GDM1 (cell line): ENCODE measurements around the gene NPB.
A peak's percentile ranks its signal among the peaks of the same experiment; 100 is the strongest.

Source experiments
- DNase-seq: peaks from one replicate; lab custom pipeline; 2025; lab: John Stamatoyannopoulos, UW

The NPB gene

DNA sequence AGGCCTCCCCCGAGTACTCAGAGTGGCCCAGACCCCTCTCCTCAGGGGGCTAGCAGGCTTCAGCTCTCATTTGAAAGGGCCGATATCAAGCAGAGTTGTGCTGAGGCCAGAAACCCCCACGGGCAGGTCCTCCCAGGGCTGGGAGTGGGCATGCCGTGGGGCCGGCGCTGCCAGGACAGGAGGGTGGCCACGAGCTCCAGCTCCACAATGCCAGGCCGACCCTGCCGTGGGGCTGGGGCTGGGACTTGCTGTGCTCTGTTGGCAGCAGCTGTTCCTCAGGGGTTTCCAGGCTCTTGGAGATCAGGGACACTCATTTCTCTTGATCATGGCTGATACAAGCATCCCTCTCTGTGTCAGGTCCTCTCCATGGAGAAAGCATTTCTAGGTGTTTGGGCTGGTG, 3.2 kb upstream of the NPB start:
- DNase-seq: no peak

DNA sequence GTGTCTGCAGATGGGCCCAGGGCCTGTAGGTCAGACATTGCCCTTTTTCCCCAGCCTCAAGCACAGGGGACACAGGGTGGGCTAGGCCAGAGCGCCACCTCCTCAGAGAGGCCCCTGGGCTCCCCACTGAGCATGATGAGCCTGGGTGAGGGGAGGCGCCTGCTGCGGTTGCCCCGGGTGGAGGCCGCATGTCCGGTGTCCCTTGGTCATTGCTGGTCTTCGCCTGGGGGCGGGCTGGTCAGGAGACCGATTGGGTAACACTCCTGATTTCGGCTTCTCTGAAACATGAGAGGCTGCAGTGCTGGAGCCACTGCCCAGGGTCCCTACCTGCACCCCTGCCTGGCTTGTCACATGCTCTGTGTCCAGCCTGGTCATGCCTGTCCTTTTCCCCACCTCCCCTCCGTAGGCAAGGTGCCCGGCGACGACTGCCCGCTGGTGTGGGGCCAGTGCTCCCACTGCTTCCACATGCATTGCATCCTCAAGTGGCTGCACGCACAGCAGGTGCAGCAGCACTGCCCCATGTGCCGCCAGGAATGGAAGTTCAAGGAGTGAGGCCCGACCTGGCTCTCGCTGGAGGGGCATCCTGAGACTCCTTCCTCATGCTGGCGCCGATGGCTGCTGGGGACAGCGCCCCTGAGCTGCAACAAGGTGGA, 2.4 kb upstream of the NPB start:
- no peak for DNase-seq

DNA sequence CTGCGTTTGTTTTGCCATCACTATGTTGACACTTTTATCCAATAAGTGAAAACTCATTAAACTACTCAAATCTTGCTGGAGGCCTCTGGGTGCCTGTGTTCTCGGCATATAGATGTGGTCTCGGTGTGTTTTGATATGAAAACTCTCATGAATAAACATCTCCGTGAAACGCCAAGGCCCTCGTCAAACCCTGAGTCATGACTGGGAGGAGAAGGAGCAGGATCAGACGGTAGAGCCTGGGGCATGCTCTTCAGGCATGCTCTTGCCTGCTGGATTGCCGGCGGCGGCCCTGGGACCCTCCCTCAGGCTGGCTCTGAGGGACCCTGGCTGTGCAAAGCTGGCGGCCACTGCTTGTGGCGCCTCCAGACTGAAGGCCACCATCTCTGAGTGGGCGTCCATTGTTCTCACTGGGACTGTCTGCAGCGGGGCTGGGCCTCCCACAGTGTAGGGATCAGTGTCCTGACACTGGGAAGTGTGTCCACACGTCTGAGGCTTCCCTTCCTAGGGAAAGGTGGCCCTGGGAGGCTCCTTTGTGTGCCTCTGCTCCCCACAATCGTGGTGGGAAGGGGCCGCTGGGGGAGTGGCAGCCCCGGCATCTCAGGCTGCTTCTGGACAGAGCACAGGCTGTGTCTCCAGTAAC, 1.7 kb upstream of the NPB start:
- DNase-seq: no peak

GRCh38 chr17:81901167-81902022, 643 bp upstream of the NPB start:
- no peak for DNase-seq

GRCh38 chr17:81902653-81903414, 796 bp downstream of the NPB start:
- DNase-seq: no peak

GRCh38 chr17:81903415-81903831, 1.4 kb downstream of the NPB start:
- no peak for DNase-seq

DNA sequence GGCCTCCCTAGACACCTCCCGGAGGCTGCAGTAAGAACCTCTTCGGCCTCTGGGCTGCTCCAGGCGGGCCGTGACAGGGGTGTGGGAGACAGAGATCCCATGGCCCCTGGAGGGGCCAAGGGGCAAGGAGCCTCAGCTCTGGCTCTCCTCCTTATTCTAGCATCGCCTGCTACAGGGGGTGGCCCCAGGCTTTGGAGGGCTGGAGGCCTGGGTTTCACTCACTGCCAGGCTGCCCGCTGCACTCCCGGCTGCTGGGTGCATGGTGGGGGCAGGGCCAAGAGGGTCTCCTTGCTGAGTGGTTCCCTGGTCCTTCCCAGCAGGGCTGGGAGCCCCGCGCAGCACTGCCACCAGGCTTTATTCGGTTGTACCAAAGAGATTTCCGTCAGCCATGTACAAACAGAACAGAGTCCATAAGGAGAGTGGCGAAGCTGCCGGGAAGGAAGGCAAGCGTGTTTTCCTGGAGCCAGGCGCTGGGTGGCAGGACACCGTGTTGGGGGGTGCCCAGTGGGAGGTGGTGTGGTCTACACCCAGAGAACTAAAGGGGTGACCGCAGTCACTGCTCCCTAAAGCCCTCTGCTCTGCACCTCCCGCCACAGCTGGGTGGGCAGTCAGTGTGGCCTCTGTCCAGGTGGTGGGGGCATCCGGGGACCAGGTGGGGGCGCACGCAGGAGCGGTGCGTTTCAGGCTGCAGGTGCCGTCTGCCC, 2.0 kb downstream of the NPB start:
- no peak for DNase-seq

DNA sequence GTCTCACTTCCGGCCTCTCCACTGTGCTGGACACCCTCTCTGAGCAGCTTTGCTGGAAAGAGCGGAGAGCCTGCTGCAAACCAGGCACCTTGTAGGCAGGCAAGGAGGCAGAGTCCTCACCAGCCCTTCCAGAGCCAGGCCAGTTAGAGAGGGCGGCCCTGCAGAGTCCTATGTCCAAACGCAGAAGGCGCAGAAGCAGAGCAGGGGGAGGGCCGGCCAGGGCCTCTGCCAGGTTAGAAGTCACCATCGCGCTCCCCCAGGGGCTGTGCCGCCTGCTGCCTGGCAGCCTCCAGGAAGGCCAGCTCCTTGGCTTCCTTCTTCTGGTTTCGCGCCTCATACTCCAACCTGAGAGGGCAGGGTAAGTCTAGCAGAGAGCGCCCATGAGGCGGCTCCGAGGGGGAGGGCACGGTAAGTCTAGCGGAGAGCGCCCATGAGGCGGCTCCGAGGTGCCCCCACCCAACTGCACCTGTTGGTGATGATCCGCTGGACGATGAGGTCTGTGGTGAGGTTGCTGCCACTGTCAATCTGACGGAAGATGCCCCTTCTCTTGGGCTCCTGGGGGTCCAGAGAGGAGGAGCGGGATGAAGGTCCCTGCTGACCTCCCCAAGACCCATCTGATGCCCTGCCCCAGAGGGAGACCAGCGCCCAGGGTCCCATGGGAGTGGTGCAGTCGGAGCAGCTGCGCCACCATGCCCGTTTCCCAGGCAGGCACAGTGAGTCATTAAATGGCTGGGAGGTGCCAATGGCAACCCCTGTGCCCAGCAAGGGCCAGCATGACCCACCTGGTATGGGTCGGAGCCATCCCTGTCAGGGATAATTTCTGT, 2.8 kb downstream of the NPB start:
- DNase-seq: no peak

- DNase-seq: no peak
These were observed 3.4 kb downstream of the NPB start for GRCh38 chr17:81905424-81905875.

- no peak for DNase-seq
These were observed 4.0 kb downstream of the NPB start for GRCh38 chr17:81905993-81906392.

- no peak for DNase-seq
These were observed 4.6 kb downstream of the NPB start for GRCh38 chr17:81906476-81907218.

DNA sequence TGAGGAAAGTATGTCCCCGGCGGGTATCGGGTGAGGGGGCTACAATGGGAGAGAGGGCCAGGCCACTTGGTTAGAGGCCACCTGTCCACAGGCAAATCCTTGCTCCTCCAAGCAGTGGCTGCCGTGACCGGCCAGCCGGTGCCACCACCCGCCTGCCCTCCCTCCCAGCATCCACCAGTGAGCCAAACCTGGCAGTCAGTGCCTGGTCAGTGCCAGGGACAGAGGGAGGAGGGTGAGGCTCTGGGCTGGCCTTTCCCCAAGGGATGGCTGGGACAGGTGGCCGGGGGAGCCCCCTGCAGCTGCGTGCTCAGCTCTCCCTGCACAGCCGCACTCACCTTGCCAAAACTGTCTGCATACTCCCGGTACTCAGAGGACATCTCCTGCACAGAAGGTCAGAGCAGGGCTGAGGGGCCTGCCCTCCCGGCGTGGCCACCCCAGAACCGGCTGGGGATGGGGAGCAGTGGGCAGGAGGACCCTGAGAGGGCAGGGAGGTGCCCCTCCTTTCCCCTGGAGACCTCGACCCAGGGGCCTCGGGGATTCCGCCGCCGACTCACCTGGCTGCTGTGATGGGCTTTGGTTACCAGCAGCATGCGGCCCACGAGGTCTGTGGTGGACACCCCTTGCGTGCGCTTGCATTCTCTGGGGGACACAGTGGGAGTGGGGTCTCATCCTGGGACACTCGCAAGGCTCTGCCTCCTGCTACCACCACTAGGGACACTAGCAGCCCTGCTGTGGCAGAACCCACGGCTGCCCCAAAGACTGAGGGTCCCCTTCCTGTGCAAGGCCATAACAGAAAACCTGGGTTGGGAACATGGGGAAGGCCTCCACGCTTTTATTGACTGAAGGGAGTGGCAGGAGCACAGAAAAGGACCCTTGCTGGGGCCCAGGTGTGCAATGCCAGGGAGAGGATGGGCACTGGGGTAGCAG, 5.4 kb downstream of the NPB start:
- no peak for DNase-seq

GRCh38 chr17:81908793-81909192, 6.8 kb downstream of the NPB start:
- DNase-seq: no peak

DNA sequence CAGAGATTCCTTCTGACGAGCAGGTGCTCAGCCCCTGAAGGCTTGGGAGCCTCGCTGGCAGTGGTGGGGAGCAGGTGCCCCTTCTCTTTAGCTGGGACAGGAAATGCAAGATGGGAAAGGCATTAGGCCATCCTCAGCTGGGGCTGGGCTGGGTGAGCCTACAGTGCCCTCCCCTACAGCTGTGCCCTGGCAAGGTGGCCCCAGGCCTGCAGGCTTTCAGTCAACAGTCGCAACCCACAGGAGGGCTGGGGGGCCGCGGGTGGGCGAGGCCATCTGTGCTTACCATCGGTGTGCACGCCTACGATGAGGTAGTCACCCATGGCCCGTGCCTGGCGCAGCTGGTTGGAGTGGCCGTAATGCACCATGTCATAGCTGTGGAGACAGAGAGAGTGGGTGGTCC, 7.2 kb downstream of the NPB start:
- no peak for DNase-seq

DNA sequence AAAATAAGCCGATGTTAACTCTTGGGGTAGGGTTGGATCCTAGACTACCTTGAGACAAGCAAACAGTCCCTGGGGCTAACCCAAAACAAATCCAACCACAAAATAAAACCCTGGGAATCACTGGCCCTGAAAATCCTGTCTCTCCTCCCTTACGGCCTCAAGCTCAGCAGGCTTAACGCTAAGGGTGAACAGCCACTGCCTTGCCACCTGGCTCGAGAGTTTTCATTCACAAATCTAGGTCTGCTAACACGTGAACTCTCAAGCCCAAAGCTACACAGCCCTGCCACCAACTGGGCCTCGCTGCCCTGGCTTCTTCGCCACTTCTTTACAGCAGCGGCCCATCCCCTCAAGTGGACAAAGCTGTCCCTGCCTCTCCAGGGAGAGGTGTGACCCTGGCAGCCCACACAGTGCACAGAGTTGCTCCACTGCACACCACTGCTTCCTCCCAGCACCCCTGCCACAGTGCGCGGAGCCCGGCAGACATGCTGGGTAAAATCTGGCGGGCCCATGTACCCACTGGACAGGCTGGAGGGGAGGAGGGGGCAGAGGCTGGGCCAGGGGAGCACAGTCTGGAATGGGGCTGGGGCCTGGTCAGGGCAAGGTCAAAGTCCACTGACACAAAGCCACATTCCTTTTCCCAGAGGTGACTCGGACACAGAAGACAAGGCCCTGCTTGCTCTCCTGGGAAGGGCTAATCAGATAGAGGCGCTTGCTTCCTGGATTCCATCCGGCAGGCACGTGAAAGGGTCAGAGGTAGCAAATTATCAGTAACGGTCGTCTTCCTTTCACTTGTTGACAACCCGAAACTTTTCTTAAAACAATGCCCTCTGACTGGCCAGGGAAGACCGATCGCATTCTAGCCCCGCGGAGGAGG, 8.2 kb downstream of the NPB start:
- DNase-seq: no peak

DNA sequence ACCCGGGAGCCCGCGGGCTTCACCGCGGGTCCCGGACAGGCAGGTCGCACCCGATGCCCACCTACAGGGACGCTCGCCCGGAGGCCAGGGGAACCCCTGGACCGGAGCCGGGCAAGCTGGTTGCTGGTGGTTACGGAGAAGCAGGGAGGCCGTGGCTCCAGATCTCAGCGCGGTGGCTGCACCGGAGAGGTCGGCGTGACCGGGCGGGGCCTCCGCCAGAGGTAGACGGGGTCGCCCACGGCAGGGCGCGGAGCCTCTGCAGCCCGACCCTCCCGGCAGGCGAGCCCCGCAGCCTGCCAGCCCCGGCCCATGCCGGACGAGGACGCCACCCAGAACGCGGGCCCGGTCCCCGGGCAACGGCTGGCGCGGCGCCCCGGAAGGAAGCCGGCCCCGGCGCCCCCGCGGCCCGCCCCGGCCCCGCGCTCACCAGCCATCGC, 8.8 kb downstream of the NPB start:
- no peak for DNase-seq

GRCh38 chr17:81911277-81911961, 9.4 kb downstream of the NPB start, which contains the start of gene PCYT2:
PCYT2 (minus strand) TSS chr17:81911399; CDS start chr17:81911355, 44 bp downstream.
- peak; percentile 72 for DNase-seq
